Tibial nerve (tissue), 4 donors: Measurements from ENCODE around the gene SLC8B1. TPM values are rescaled to one million over a fixed set of nuclear protein-coding genes. Genes with fewer than 3 reads are reported as not detected.

Experiments used
- DNase-seq, 2 donors: peaks; one replicate each; pipeline ENCODE4 v3.0.0-alpha.2; 2019; ENCODE audit warnings: low spot score in 2 of 2
- H3K27ac ChIP-seq, 4 donors: fragments of 200-600 bp; sonication (generic) in 3 of 4; one replicate each; pipeline ENCODE4 v1.5.1; 2017 to 2019; ENCODE audit warnings: mild to moderate bottlenecking in 1 of 4
- H3K27me3 ChIP-seq, 2 donors: fragments of 200-600 bp; sonication (generic) in 1 of 2; one replicate each; pipeline versions ENCODE4 v1.5.1 to v1.6.0; 2017 to 2019
- H3K36me3 ChIP-seq, 3 donors: fragments of 200-600 bp; sonication (generic); one replicate each; pipeline ENCODE4 v1.5.1; 2018 to 2019
- H3K4me1 ChIP-seq, 4 donors: fragments of 200-600 bp; sonication (generic) in 3 of 4; one replicate each; pipeline ENCODE4 v1.5.1; 2017 to 2019
- H3K4me3 ChIP-seq, 4 donors: fragments of 200-600 bp; sonication (generic) in 3 of 4; one replicate each; pipeline ENCODE4 v1.5.1; 2017 to 2019; ENCODE audit warnings: mild to moderate bottlenecking in 1 of 4, moderate library complexity in 1 of 4
- H3K9me3 ChIP-seq, 4 donors: fragments of 200-600 bp; sonication (generic) in 3 of 4; one replicate each; pipeline ENCODE4 v1.5.1; 2017 to 2019
- EP300 ChIP-seq, 2 donors: sonication (generic); formaldehyde crosslinking; IDR thresholded peaks; one replicate each; pipeline ENCODE4 v1.6.1; 2017; ENCODE audit warnings: antibody characterized with exemption in 2 of 2, mild to moderate bottlenecking in 1 of 2
- POLR2A ChIP-seq, 2 donors: fragments of 450-650 bp; IDR thresholded peaks; one replicate each; pipeline ENCODE4 v1.6.1; 2017; ENCODE audit warnings: antibody characterized with exemption in 2 of 2, mild to moderate bottlenecking in 2 of 2, moderate library complexity in 2 of 2
- whole genome bisulfite sequencing, 2 donors: methylation state at CpG; one replicate each; pipeline ENCODE4 v1.1.5; 2018; 5-methylcytosine and 5-hydroxymethylcytosine counted together
- total RNA-seq, 4 donors: library from RNA; depleted of rRNA; stranded (reverse); fragments of >200 nt; gene quantifications; one replicate each; pipeline ENCODE4 v1.1.0, GENCODE V29; 2016
- TF ChIP-seq, protein P1 (sequence below), 5 experiments: fragments of 200-600 bp in 3 of 5; fragments of 450-650 bp in 2 of 5; sonication (generic) in 3 of 5; IDR thresholded peaks; one replicate each; pipeline ENCODE4 v1.5.1; 2016 to 2019; ENCODE audit warnings: antibody characterized with exemption in 5 of 5, mild to moderate bottlenecking in 3 of 5, moderate library complexity in 2 of 5

The SLC8B1 gene
- total RNA-seq, 4 donors from 2014 or later: 52.0 to 73.5 (median 61.2) TPM

DNA sequence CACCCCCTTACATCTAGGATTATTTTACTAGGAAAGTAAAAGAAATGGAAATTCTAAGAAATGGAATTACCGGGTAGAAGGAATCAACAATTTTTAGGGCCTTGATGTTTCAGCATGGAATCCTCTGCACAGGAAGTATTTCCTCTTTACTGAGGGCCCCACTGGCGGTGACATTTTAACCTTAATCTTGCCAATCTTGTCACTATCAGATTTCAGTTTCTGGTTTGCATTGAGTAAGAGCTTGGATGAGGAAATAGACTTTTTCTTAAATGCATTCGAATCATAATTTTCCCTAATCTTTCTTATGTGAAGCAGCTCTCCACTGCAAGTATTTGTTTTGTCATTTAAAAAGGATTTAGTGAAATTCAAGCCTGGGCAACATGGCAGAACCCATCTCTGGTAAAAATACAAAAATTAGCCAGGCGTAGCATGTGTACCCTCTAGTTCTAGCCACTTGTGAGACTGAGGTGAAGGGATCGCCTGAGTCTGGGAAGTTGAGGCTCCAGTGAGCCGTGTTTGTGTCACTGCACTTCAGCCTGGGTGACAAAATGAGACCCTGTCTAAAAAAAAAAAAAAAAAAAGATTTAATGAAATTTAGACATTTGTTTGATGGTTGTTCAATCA, 73.0 kb downstream of the SLC8B1 start:
- Histone ChIP-seq H3K27me3 (no peaks in the 10 kb centered on the region), H3K27ac (peak overlapping the region in 2 of 4 donors; percentile 48 to 52), H3K9me3 (no peaks in the 10 kb centered on the region), H3K36me3 (peaks cover 0 to 33% (median 9%) of the 10 kb centered on the region in 3 donors), H3K4me3 (no peak overlapping the region), H3K4me1 (peaks cover 3 to 51% (median 19%) of the 10 kb centered on the region in 4 donors)
- WGBS, 2 donors: 80 to 81% methylated on average over 6 of the region's 6 CpGs
- DNase-seq: no peak
- peak in 1 of 2 donors; percentile 23 for TF ChIP-seq EP300 (IDR thresholded peaks at IDR 0.05)
- TF ChIP-seq, protein P1, sequence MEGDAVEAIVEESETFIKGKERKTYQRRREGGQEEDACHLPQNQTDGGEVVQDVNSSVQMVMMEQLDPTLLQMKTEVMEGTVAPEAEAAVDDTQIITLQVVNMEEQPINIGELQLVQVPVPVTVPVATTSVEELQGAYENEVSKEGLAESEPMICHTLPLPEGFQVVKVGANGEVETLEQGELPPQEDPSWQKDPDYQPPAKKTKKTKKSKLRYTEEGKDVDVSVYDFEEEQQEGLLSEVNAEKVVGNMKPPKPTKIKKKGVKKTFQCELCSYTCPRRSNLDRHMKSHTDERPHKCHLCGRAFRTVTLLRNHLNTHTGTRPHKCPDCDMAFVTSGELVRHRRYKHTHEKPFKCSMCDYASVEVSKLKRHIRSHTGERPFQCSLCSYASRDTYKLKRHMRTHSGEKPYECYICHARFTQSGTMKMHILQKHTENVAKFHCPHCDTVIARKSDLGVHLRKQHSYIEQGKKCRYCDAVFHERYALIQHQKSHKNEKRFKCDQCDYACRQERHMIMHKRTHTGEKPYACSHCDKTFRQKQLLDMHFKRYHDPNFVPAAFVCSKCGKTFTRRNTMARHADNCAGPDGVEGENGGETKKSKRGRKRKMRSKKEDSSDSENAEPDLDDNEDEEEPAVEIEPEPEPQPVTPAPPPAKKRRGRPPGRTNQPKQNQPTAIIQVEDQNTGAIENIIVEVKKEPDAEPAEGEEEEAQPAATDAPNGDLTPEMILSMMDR (IDR thresholded peaks at IDR 0.05): no peak

DNA sequence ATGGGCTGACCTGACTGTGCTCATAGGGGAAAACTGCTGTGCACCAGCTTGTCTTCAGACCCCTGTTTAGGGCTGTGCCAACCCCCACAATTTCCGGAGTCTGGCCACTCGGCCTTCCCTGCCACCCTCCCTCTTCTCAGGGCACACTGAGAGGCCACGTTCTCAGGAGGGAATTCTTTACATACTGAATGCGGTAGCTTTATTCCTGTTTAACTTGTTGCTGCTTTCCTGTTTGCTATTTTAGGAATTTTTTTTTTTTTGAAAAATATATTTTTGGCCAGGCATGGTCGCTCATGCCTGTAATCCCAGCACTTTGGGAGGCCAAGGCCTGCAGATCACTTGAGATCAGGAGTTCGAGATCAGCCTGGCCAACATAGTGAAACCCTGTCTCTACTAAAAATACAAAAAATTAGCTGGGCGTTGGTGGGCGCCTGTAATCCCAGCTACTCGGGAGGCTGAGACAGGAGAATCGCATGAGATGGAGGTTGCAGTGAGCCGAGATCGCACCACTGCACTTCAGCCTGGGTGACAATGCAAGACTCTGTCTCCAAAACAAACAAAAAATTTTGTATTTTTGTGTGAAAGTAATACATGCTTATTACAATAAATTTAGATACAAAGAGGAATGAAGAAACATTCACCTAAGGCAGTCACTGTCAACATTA, 74.1 kb downstream of the SLC8B1 start:
- peaks cover 3 to 51% (median 19%) of the 10 kb centered on the region in 4 donors for H3K4me1 ChIP-seq
- H3K9me3 ChIP-seq: no peaks in the 10 kb centered on the region
- peaks cover 0 to 21% (median 0%) of the 10 kb centered on the region in 3 donors for H3K36me3 ChIP-seq
- WGBS, 2 donors: 75 to 81% methylated on average over 12 of the region's 12 CpGs
- DNase-seq: no peak
- no peak overlapping the region for H3K4me3 ChIP-seq
- no peaks in the 10 kb centered on the region for H3K27me3 ChIP-seq
- peak overlapping the region in 3 of 4 donors; percentile 71 to 76 (median 73) for H3K27ac ChIP-seq
- TF ChIP-seq, protein P1 (IDR thresholded peaks at IDR 0.05): no peak
- TF ChIP-seq EP300 (IDR thresholded peaks at IDR 0.05) (no peak), POLR2A (IDR thresholded peaks at IDR 0.05) (no peak)

DNA sequence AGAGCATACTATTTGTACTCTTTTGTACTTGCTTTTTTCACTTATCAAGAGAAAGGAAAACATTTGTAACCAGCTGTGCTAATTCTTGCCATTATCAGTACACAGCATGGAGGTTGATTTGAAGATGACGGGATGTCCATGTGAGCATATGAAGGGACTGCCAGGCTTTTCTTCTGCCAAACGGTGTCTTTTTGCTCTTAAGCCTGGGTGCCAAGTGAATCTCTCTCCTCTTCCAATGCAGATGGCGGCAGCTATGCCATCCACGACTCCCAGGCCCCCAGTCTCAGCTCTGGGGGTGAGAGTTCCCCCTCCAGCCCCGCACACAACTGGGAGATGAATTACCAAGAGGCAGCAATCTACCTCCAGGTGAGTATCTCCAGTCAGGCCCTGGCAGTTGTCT, 74.8 kb downstream of the SLC8B1 start:
- no peak for DNase-seq
- TF ChIP-seq, protein P1 (IDR thresholded peaks at IDR 0.05): no peak
- no peak for TF ChIP-seq POLR2A (IDR thresholded peaks at IDR 0.05)
- TF ChIP-seq EP300 (IDR thresholded peaks at IDR 0.05): no peak
- H3K9me3 ChIP-seq: no peaks in the 10 kb centered on the region
- 72 to 80% methylated on average over 5 of the region's 5 CpGs for WGBS, 2 donors
- peaks cover 0 to 15% (median 0%) of the 10 kb centered on the region in 3 donors for H3K36me3 ChIP-seq
- H3K27me3 ChIP-seq: no peaks in the 10 kb centered on the region
- peaks cover 3 to 51% (median 19%) of the 10 kb centered on the region in 4 donors for H3K4me1 ChIP-seq
- H3K4me3 ChIP-seq: no peak overlapping the region
- peak overlapping the region in 3 of 4 donors; percentile 71 to 76 (median 73) for H3K27ac ChIP-seq

DNA sequence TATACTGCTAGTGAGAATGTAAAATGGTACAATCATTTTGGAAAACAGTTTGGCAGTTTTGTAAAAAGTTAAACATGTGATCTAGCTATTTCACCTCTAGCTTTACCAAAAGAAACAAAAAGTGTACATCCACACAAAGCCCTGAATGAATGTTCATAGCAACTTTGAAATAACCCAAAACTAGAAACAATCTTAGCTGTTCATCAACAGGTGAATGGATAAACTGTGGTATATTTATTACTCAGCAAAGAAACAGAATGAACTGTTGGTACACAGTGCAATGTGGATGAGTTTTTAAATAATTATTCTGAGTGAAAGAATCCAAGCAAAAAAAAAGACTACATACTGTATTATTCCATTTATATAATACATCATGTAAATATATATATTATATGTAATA, 77.3 kb downstream of the SLC8B1 start:
- H3K36me3 ChIP-seq: peaks cover 0 to 31% (median 0%) of the 10 kb centered on the region in 3 donors
- TF ChIP-seq EP300 (IDR thresholded peaks at IDR 0.05) (no peak), POLR2A (IDR thresholded peaks at IDR 0.05) (no peak)
- TF ChIP-seq, protein P1 (IDR thresholded peaks at IDR 0.05): no peak
- DNase-seq: no peak

DNA sequence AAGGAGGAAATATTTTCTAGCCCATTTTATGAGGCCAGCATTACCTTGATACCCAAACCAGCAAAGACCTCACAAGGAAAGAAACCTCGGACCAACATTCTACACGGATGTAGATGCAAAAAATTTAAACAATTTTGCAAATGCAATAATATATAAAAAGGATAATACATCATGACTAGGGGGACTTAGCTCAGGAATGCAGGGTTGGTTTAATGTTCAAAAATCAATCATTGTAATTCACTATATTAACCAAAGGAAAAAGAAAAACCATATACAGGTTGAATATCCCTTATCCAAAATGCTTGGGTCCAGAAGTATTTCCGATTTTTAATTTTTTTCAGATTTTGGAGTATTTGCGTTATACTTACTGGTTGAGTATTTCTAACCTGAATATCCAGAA, 80.6 kb downstream of the SLC8B1 start:
- DNase-seq: no peak
- WGBS, 2 donors: 94 to 95% methylated on average over 4 of the region's 4 CpGs
- no peak for TF ChIP-seq POLR2A (IDR thresholded peaks at IDR 0.05)
- TF ChIP-seq, protein P1 (IDR thresholded peaks at IDR 0.05): no peak
- TF ChIP-seq EP300 (IDR thresholded peaks at IDR 0.05): no peak
- Histone ChIP-seq H3K9me3 (peaks cover 0 to 15% (median 0%) of the 10 kb centered on the region in 4 donors), H3K4me3 (no peak overlapping the region), H3K27me3 (no peaks in the 10 kb centered on the region), H3K4me1 (peaks cover 0 to 14% (median 5%) of the 10 kb centered on the region in 4 donors), H3K27ac (no peak overlapping the region), H3K36me3 (peaks cover 0 to 54% (median 0%) of the 10 kb centered on the region in 3 donors)

More for the DNA sequence above, 77.3 kb downstream of the SLC8B1 start:
- Histone ChIP-seq H3K4me1 (peaks cover 0 to 42% (median 18%) of the 10 kb centered on the region in 4 donors), H3K27ac (no peak overlapping the region), H3K27me3 (no peaks in the 10 kb centered on the region), H3K9me3 (peaks cover 0 to 15% (median 0%) of the 10 kb centered on the region in 4 donors), H3K4me3 (no peak overlapping the region)
